WTC11 (cell line): ENCODE results near the gene ISG20L2.
A peak's percentile ranks its signal among the peaks of the same experiment; 100 is the strongest.

Experiments used
- CTCF ChIP-seq: fragments of 200-600 bp; IDR thresholded peaks from 2 replicates; pipeline ENCODE4 v1.8.0; 2022; ENCODE audit warnings: antibody characterized with exemption
- ETV6 ChIP-seq: sonication (generic); formaldehyde crosslinking; IDR thresholded peaks from 2 replicates; pipeline ENCODE4 v1.8.1; 2022; ENCODE audit warnings: mild to moderate bottlenecking, missing genetic modification reagents
- MAX ChIP-seq: sonication (generic); formaldehyde crosslinking; IDR thresholded peaks from 2 replicates; pipeline ENCODE4 v1.8.0; 2022; ENCODE audit warnings: mild to moderate bottlenecking, missing genetic modification reagents
- NR3C1 ChIP-seq: sonication (generic); formaldehyde crosslinking; conservative IDR thresholded peaks from 2 replicates; pipeline ENCODE4 v1.8.1; 2023; ENCODE audit warnings: low read depth, mild to moderate bottlenecking, missing genetic modification reagents
- USF1 ChIP-seq: sonication (generic); formaldehyde crosslinking; IDR thresholded peaks from 2 replicates; pipeline ENCODE4 v1.8.0; 2022; ENCODE audit warnings: mild to moderate bottlenecking, missing genetic modification reagents
- ZNF121 ChIP-seq: sonication (generic); formaldehyde crosslinking; IDR thresholded peaks from 2 replicates; pipeline ENCODE4 v1.8.0; 2023; ENCODE audit warnings: missing genetic modification reagents

DNA sequence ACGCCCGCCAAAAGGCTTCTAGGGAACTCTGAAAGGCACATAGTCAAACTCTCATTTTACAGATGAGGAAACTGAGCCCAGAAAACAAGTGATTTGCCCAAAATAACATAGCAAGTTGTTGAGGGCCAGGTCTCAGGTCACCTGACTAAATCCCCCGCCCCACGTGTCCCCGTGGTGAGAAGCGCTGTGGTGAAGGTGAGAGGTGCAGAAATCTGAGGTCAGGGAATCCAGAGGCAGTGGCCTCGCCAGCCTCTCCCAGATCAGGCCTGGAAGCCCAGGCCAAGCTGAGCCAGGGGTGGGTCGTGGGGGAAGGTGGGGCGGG is 17.8 kb upstream of the ISG20L2 start:
- no peak for TF ChIP-seq CTCF
- no peak for TF ChIP-seq ETV6 (CRISPR knock-in tag)
- TF ChIP-seq ZNF121 (CRISPR knock-in tag), result no peak
- TF ChIP-seq MAX, result no peak
- TF ChIP-seq USF1 (CRISPR knock-in tag), result peak; percentile 77
- no peak for TF ChIP-seq NR3C1 (CRISPR knock-in tag)
